ENCODE measurements around the gene DNAH8. TPM values are rescaled to one million over a fixed set of nuclear protein-coding genes. Genes with fewer than 3 reads are reported as not detected.

The DNAH8 gene
- 2.2 TPM for total RNA-seq
- 1 to 10 TPM in 5 of 8 donors, under 1 TPM in 3; 0.58 to 4.3 (median 1.3) TPM for polyA plus RNA-seq (ENCODE audit: insufficient read depth in 1 of 8, insufficient read length in 8 of 8, low replicate concordance in 1 of 8)
- long read RNA-seq, donor 1 = 0 reads
- long read RNA-seq, donor 2 = 0 reads
- long read RNA-seq, donor 3 = 0 reads
- long read RNA-seq, donor 4 = 0 reads
- long read RNA-seq, donor 5 = 0 reads
- long read RNA-seq, donor 6 = 0 reads
- long read RNA-seq, donor 7 = 0 reads
- long read RNA-seq, donor 8 = 0 reads
- long read RNA-seq, donor 9 = 0 reads
- long read RNA-seq, donor 10 = 0 reads
- long read RNA-seq, donor 11 = 0 reads

- peak within 1 kb of the TSS; percentile 14 for H3K4me3 ChIP-seq (ENCODE audit: low read length)
- 1% methylated on average over 41 of the region's 44 CpGs for WGBS (ENCODE audit: insufficient coverage)
- H3K9me3 ChIP-seq (replicated peaks; ENCODE audit: control insufficient read depth, low read depth, low read length) = no peaks in the 10 kb centered on the region
- peaks cover 2% of the 10 kb centered on the region for H3K4me1 ChIP-seq (ENCODE audit: control insufficient read depth, insufficient read depth, low read length)
- H3K36me3 ChIP-seq (ENCODE audit: control insufficient read depth, insufficient read depth, low read length) = no peaks in the 10 kb centered on the region
- DNase-seq = no peak
- H3K27me3 ChIP-seq (ENCODE audit: control insufficient read depth, insufficient read depth, low read length) = peaks cover 33% of the 10 kb centered on the region
- no peak within 1 kb of the TSS for H3K27ac ChIP-seq (ENCODE audit: low read length)
Observed at GRCh38 chr6:38715016-38715689, at the start of gene DNAH8. Gene DNAH8, plus strand, starts transcription at chr6:38715311. Its CDS starts 7,499 bp downstream, at chr6:38722810.

GRCh38 chr6:38671885-38672467, 43.1 kb upstream of the DNAH8 start:
- H3K9me3 ChIP-seq (replicated peaks; ENCODE audit: control insufficient read depth, low read depth, low read length) = no peaks in the 10 kb centered on the region
- H3K27me3 ChIP-seq (ENCODE audit: control insufficient read depth, insufficient read depth, low read length) = no peaks in the 10 kb centered on the region
- no CpG with 5 or more reads among the region's 2 CpGs for WGBS (ENCODE audit: insufficient coverage)
- DNase-seq = peak; percentile 48
- no peak overlapping the region for H3K4me3 ChIP-seq (ENCODE audit: low read length)
- no peaks in the 10 kb centered on the region for H3K4me1 ChIP-seq (ENCODE audit: control insufficient read depth, insufficient read depth, low read length)
- H3K27ac ChIP-seq (ENCODE audit: low read length) = no peak overlapping the region
- peaks cover 16% of the 10 kb centered on the region for H3K36me3 ChIP-seq (ENCODE audit: control insufficient read depth, insufficient read depth, low read length)

- DNase-seq = no peak
- H3K36me3 ChIP-seq (ENCODE audit: control insufficient read depth, insufficient read depth, low read length) = peaks cover 26% of the 10 kb centered on the region
- H3K4me3 ChIP-seq (ENCODE audit: low read length) = no peak overlapping the region
- H3K27ac ChIP-seq (ENCODE audit: low read length) = no peak overlapping the region
- H3K27me3 ChIP-seq (ENCODE audit: control insufficient read depth, insufficient read depth, low read length) = no peaks in the 10 kb centered on the region
- no peaks in the 10 kb centered on the region for H3K9me3 ChIP-seq (replicated peaks; ENCODE audit: control insufficient read depth, low read depth, low read length)
- WGBS (ENCODE audit: insufficient coverage) = 100% methylated on average over 1 of the region's 9 CpGs
- H3K4me1 ChIP-seq (ENCODE audit: control insufficient read depth, insufficient read depth, low read length) = no peaks in the 10 kb centered on the region
Observed at GRCh38 chr6:38673397-38674165, 41.5 kb upstream of the DNAH8 start.

- no peak overlapping the region for H3K4me3 ChIP-seq (ENCODE audit: low read length)
- H3K27ac ChIP-seq (ENCODE audit: low read length) = no peak overlapping the region
- WGBS (ENCODE audit: insufficient coverage) = no CpG with 5 or more reads among the region's 2 CpGs
- no peaks in the 10 kb centered on the region for H3K27me3 ChIP-seq (ENCODE audit: control insufficient read depth, insufficient read depth, low read length)
- H3K36me3 ChIP-seq (ENCODE audit: control insufficient read depth, insufficient read depth, low read length) = peaks cover 37% of the 10 kb centered on the region
- no peaks in the 10 kb centered on the region for H3K9me3 ChIP-seq (replicated peaks; ENCODE audit: control insufficient read depth, low read depth, low read length)
- no peaks in the 10 kb centered on the region for H3K4me1 ChIP-seq (ENCODE audit: control insufficient read depth, insufficient read depth, low read length)
- no peak for DNase-seq
Observed at GRCh38 chr6:38676236-38676973, 38.7 kb upstream of the DNAH8 start.

- Histone ChIP-seq H3K4me3 (ENCODE audit: low read length) (no peak overlapping the region), H3K27me3 (ENCODE audit: control insufficient read depth, insufficient read depth, low read length) (no peaks in the 10 kb centered on the region), H3K36me3 (ENCODE audit: control insufficient read depth, insufficient read depth, low read length) (peaks cover 39% of the 10 kb centered on the region), H3K27ac (ENCODE audit: low read length) (no peak overlapping the region), H3K9me3 (replicated peaks; ENCODE audit: control insufficient read depth, low read depth, low read length) (no peaks in the 10 kb centered on the region), H3K4me1 (ENCODE audit: control insufficient read depth, insufficient read depth, low read length) (no peaks in the 10 kb centered on the region)
- DNase-seq = no peak
- WGBS (ENCODE audit: insufficient coverage) = no CpG with 5 or more reads among the region's 1 CpG
Observed at GRCh38 chr6:38676974-38677544, 38.1 kb upstream of the DNAH8 start.

GRCh38 chr6:38678178-38678760, 36.8 kb upstream of the DNAH8 start:
- H3K27me3 ChIP-seq (ENCODE audit: control insufficient read depth, insufficient read depth, low read length) = no peaks in the 10 kb centered on the region
- H3K9me3 ChIP-seq (replicated peaks; ENCODE audit: control insufficient read depth, low read depth, low read length) = no peaks in the 10 kb centered on the region
- H3K4me3 ChIP-seq (ENCODE audit: low read length) = no peak overlapping the region
- 92% methylated on average over 5 of the region's 7 CpGs for WGBS (ENCODE audit: insufficient coverage)
- H3K27ac ChIP-seq (ENCODE audit: low read length) = no peak overlapping the region
- DNase-seq = no peak
- H3K36me3 ChIP-seq (ENCODE audit: control insufficient read depth, insufficient read depth, low read length) = peaks cover 43% of the 10 kb centered on the region
- H3K4me1 ChIP-seq (ENCODE audit: control insufficient read depth, insufficient read depth, low read length) = no peaks in the 10 kb centered on the region

GRCh38 chr6:38679668-38680067, 35.4 kb upstream of the DNAH8 start:
- peaks cover 44% of the 10 kb centered on the region for H3K36me3 ChIP-seq (ENCODE audit: control insufficient read depth, insufficient read depth, low read length)

GRCh38 chr6:38681850-38682249, 33.3 kb upstream of the DNAH8 start:
- Histone ChIP-seq H3K27ac (ENCODE audit: low read length) (no peak overlapping the region), H3K4me3 (ENCODE audit: low read length) (no peak overlapping the region), H3K9me3 (replicated peaks; ENCODE audit: control insufficient read depth, low read depth, low read length) (no peaks in the 10 kb centered on the region), H3K4me1 (ENCODE audit: control insufficient read depth, insufficient read depth, low read length) (no peaks in the 10 kb centered on the region), H3K27me3 (ENCODE audit: control insufficient read depth, insufficient read depth, low read length) (no peaks in the 10 kb centered on the region), H3K36me3 (ENCODE audit: control insufficient read depth, insufficient read depth, low read length) (peaks cover 30% of the 10 kb centered on the region)
- DNase-seq = no peak
- no CpG with 5 or more reads among the region's 2 CpGs for WGBS (ENCODE audit: insufficient coverage)

More at GRCh38 chr6:38679668-38680067, 35.4 kb upstream of the DNAH8 start:
- no CpG with 5 or more reads among the region's 1 CpG for WGBS (ENCODE audit: insufficient coverage)
- Histone ChIP-seq H3K4me3 (ENCODE audit: low read length) (no peak overlapping the region), H3K4me1 (ENCODE audit: control insufficient read depth, insufficient read depth, low read length) (no peaks in the 10 kb centered on the region), H3K27me3 (ENCODE audit: control insufficient read depth, insufficient read depth, low read length) (no peaks in the 10 kb centered on the region), H3K9me3 (replicated peaks; ENCODE audit: control insufficient read depth, low read depth, low read length) (no peaks in the 10 kb centered on the region), H3K27ac (ENCODE audit: low read length) (no peak overlapping the region)
- DNase-seq = no peak

GRCh38 chr6:38684237-38684636, 30.9 kb upstream of the DNAH8 start:
- H3K27ac ChIP-seq (ENCODE audit: low read length) = no peak overlapping the region
- peak; percentile 65 for DNase-seq
- no peaks in the 10 kb centered on the region for H3K9me3 ChIP-seq (replicated peaks; ENCODE audit: control insufficient read depth, low read depth, low read length)
- H3K4me1 ChIP-seq (ENCODE audit: control insufficient read depth, insufficient read depth, low read length) = peaks cover 2% of the 10 kb centered on the region
- H3K27me3 ChIP-seq (ENCODE audit: control insufficient read depth, insufficient read depth, low read length) = no peaks in the 10 kb centered on the region
- H3K4me3 ChIP-seq (ENCODE audit: low read length) = no peak overlapping the region
- WGBS (ENCODE audit: insufficient coverage) = no CpG with 5 or more reads among the region's 1 CpG
- peaks cover 14% of the 10 kb centered on the region for H3K36me3 ChIP-seq (ENCODE audit: control insufficient read depth, insufficient read depth, low read length)
